DND-41 (cell line): ENCODE measurements around the gene TAF10.

Experiments used
- ATAC-seq: fragments of 200-7000 bp; cut with Tn5 transposase; 3 replicates; pipeline ENCODE4 v1.9.1; 2021; ENCODE audit warnings: low read depth; ENCODE audit not compliant: insufficient read depth
- DNase-seq: peaks from one replicate; pipeline ENCODE4 v3.0.0-alpha.2; 2020
- H2AFZ ChIP-seq: 2 replicates; pipeline ENCODE4 v1.6.0; 2012; ENCODE audit warnings: low read depth, low read length
- H3K27ac ChIP-seq: 2 replicates; pipeline ENCODE4 v1.5.1; 2012; ENCODE audit warnings: low read length, inconsistent platforms
- H3K27me3 ChIP-seq: fragments of 200-600 bp; sonication (generic); 2 replicates; pipeline ENCODE4 v1.6.0; 2012; ENCODE audit warnings: low read length, mild to moderate bottlenecking, inconsistent platforms; ENCODE audit not compliant: insufficient read depth, poor library complexity
- H3K36me3 ChIP-seq: 2 replicates; pipeline ENCODE4 v1.5.1; 2012; ENCODE audit warnings: low read length, inconsistent platforms; ENCODE audit not compliant: insufficient read depth
- H3K4me1 ChIP-seq: 2 replicates; pipeline ENCODE4 v1.5.1; 2012; ENCODE audit warnings: mild to moderate bottlenecking, low read length; ENCODE audit not compliant: insufficient read depth
- H3K4me2 ChIP-seq: 2 replicates; pipeline ENCODE4 v1.6.0; 2012; ENCODE audit warnings: mild to moderate bottlenecking, moderate library complexity, low read length, inconsistent platforms; ENCODE audit not compliant: insufficient read depth
- H3K4me3 ChIP-seq, 2 experiments: fragments of 200-600 bp in 1 of 2; shearing (Covaris generic) in 1 of 2; 2 replicates each; pipeline ENCODE4 v1.5.1; 2012 to 2016; ENCODE audit warnings: inconsistent platforms in 2 of 2, low read length in 2 of 2, mild to moderate bottlenecking in 2 of 2, low read depth in 1 of 2, moderate library complexity in 1 of 2
- H3K79me2 ChIP-seq: 2 replicates; pipeline ENCODE4 v1.6.0; 2012; ENCODE audit warnings: low read length, inconsistent platforms; ENCODE audit not compliant: insufficient read depth
- H3K9ac ChIP-seq: 2 replicates; pipeline ENCODE4 v1.6.0; 2012; ENCODE audit warnings: low read depth, mild to moderate bottlenecking, inconsistent platforms, low read length, moderate library complexity
- H3K9me3 ChIP-seq: 2 replicates; pipeline ENCODE4 v1.5.1; 2012; ENCODE audit warnings: low read length, moderate library complexity, mild to moderate bottlenecking, inconsistent platforms; ENCODE audit not compliant: insufficient read depth, severe bottlenecking
- H4K20me1 ChIP-seq: 2 replicates; pipeline ENCODE4 v1.6.0; 2012; ENCODE audit warnings: low read length; ENCODE audit not compliant: insufficient read depth
- EZH2 ChIP-seq: IDR thresholded peaks from 3 replicates; pipeline ENCODE4 v1.6.1; 2012; ENCODE audit warnings: borderline replicate concordance, low read depth, mild to moderate bottlenecking, moderate library complexity, low read length, inconsistent platforms; ENCODE audit not compliant: severe bottlenecking
- TF ChIP-seq, protein P1 (sequence below): IDR thresholded peaks from 2 replicates; pipeline ENCODE4 v1.5.1; 2012; ENCODE audit warnings: borderline replicate concordance, low read length, moderate library complexity, mild to moderate bottlenecking; ENCODE audit not compliant: poor library complexity, severe bottlenecking; ENCODE audit errors: extremely low read depth

TAF10 gene

DNA sequence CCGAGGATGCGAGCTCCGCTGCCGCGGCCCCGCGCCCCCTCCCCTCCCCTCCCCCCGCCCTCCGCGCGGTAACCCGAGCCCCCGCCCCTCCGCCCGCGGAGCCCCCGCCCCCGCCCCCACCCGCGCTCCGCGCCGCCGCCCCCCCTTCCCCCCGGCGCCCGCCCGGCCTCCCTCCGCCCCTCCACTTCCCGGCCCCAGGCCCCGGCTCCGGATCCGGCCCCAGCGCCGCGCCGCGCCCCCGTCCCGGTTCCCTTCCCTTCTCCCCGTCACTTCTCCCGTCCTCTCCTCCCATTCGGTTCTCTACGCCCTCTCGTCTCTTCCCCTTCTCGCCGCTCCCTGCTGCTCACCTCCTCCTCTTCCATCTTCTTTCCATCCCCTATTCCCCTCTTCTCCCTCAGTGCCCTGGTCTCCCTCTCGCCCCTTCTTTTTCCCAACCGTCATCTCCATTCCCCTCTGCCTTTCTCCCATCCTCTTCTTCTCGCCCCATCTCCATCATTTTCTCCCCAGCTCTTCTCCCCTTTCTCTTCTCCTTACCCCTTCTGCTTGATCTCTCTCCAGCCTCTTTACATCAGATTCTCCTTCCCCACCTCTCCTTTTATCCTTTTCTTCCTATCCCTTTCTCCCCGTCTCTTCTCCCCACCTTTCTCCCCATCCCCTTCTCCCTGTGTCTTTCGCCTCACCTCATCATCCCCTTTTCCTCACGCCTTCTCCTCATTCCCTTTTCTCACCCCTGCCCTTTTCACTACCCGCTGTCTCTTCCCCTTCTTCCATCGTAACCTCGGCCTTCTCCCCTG lies 44.0 kb upstream of the TAF10 start, which contains the start of gene DCHS1:
DCHS1 (minus strand) TSS at position 20 of the 794 bp plus-strand sequence. CDS start 14,196 bp downstream, outside the sequence.
- TF ChIP-seq, protein P1, sequence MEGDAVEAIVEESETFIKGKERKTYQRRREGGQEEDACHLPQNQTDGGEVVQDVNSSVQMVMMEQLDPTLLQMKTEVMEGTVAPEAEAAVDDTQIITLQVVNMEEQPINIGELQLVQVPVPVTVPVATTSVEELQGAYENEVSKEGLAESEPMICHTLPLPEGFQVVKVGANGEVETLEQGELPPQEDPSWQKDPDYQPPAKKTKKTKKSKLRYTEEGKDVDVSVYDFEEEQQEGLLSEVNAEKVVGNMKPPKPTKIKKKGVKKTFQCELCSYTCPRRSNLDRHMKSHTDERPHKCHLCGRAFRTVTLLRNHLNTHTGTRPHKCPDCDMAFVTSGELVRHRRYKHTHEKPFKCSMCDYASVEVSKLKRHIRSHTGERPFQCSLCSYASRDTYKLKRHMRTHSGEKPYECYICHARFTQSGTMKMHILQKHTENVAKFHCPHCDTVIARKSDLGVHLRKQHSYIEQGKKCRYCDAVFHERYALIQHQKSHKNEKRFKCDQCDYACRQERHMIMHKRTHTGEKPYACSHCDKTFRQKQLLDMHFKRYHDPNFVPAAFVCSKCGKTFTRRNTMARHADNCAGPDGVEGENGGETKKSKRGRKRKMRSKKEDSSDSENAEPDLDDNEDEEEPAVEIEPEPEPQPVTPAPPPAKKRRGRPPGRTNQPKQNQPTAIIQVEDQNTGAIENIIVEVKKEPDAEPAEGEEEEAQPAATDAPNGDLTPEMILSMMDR, result no peak
- no peak for TF ChIP-seq EZH2
- H3K4me2 ChIP-seq, result no peak within 1 kb of the TSS
- DNase-seq (no peak), ATAC-seq (no peak)
- no peak within 1 kb of the TSS for H2AFZ ChIP-seq
- no peaks in the 10 kb centered on the region for H4K20me1 ChIP-seq
- peaks cover 4% of the 10 kb centered on the region for H3K27me3 ChIP-seq
- H3K4me1 ChIP-seq, result no peaks in the 10 kb centered on the region
- no peak within 1 kb of the TSS for H3K27ac ChIP-seq
- H3K79me2 ChIP-seq, result no peaks in the 10 kb centered on the region
- no peaks in the 10 kb centered on the region for H3K9me3 ChIP-seq
- no peaks in the 10 kb centered on the region for H3K36me3 ChIP-seq
- no peak within 1 kb of the TSS for H3K9ac ChIP-seq
- H3K4me3 ChIP-seq, result no peak within 1 kb of the TSS

- H3K36me3 ChIP-seq, result no peaks in the 10 kb centered on the region
- no peak overlapping the region for H3K4me3 ChIP-seq
- ATAC-seq (no peak), DNase-seq (no peak)
- H4K20me1 ChIP-seq, result no peaks in the 10 kb centered on the region
- no peaks in the 10 kb centered on the region for H3K4me1 ChIP-seq
- no peak overlapping the region for H2AFZ ChIP-seq
- H3K27ac ChIP-seq, result no peak overlapping the region
- no peak for TF ChIP-seq EZH2
- TF ChIP-seq, protein P1, result no peak
- H3K27me3 ChIP-seq, result peaks cover 5% of the 10 kb centered on the region
- no peaks in the 10 kb centered on the region for H3K9me3 ChIP-seq
- H3K9ac ChIP-seq, result no peak overlapping the region
- H3K4me2 ChIP-seq, result no peak overlapping the region
- H3K79me2 ChIP-seq, result no peaks in the 10 kb centered on the region
Observed at GRCh38 chr11:6655020-6655789, 43.2 kb upstream of the TAF10 start.

DNA sequence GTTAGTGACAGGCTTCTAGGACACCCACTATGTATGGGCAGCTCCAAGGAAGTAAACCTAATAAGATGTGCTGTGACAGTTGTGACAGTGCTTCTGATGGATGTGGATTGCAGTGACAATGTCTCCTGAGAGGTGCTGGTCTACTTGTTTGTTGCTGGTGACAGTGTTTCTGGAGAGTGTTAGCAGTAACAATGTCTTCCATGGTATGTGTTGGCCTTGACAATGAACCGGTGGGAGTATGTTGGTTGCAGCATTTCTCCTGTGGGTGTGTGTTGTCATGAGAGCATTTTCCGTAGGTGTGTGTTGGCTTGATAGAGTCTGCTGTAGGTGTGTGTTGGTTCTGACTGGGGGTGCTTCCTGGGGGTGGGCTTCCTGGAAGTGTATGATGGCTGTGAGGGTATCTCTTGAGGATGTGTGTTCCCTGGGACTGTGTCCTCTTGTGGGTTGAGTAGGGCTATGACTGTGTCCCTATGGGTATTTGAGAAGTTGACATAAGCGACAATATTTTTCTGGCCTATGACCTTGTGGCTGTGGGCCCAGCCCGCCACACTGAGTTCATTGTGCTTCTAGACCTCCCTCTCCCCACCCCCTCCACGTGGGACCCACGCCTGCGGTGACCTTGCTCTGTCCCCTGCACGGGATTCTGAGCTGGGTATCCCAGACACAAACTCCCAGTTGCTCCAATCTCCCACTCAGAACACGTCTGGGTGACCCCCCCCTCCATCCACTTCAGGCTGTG lies 42.4 kb upstream of the TAF10 start:
- Histone ChIP-seq H3K79me2 (no peaks in the 10 kb centered on the region), H3K4me2 (no peak overlapping the region), H2AFZ (no peak overlapping the region), H3K27me3 (peaks cover 5% of the 10 kb centered on the region), H4K20me1 (no peaks in the 10 kb centered on the region), H3K27ac (no peak overlapping the region), H3K4me1 (no peaks in the 10 kb centered on the region), H3K36me3 (no peaks in the 10 kb centered on the region), H3K9ac (no peak overlapping the region), H3K4me3 (no peak overlapping the region), H3K9me3 (no peaks in the 10 kb centered on the region)
- no peak for DNase-seq
- TF ChIP-seq EZH2, result no peak
- TF ChIP-seq, protein P1, result no peak
- no peak for ATAC-seq
